Lower leg skin (tissue), 3 donors: ENCODE measurements around the gene SLC44A5.

Experiments
- POLR2A ChIP-seq, 2 donors: fragments of 450-650 bp; IDR thresholded peaks; one replicate each; pipeline ENCODE4 v1.6.1; 2016 to 2017; ENCODE audit warnings: antibody characterized with exemption in 2 of 2, mild to moderate bottlenecking in 1 of 2, moderate library complexity in 1 of 2
- TF ChIP-seq, protein P1 (sequence below), 3 donors: fragments of 450-650 bp; IDR thresholded peaks; one replicate each; pipeline ENCODE4 v1.5.1; 2016; ENCODE audit warnings: antibody characterized with exemption in 3 of 3, mild to moderate bottlenecking in 3 of 3, moderate library complexity in 2 of 3

DNA sequence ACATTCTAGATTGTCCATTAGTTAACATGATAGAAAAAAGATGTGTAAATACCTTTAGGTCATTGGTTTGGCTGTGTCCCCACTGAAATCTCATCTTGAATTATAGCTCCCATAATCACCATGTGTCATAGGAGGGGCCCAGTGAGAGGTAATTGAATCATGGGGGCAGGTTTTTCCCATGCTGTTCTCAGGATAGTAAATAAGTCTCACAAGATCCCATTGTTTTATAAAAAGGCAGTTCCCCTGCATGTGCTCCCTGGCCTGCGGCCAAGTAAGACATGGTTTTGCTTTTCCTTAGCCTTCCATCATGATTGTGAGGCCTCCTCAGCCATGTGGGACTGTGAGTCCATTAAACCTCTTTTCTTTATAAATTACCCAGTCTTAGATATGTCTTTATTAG, 32.5 kb upstream of the SLC44A5 start:
- no peak for TF ChIP-seq POLR2A (IDR thresholded peaks at IDR 0.05)
- TF ChIP-seq, protein P1, sequence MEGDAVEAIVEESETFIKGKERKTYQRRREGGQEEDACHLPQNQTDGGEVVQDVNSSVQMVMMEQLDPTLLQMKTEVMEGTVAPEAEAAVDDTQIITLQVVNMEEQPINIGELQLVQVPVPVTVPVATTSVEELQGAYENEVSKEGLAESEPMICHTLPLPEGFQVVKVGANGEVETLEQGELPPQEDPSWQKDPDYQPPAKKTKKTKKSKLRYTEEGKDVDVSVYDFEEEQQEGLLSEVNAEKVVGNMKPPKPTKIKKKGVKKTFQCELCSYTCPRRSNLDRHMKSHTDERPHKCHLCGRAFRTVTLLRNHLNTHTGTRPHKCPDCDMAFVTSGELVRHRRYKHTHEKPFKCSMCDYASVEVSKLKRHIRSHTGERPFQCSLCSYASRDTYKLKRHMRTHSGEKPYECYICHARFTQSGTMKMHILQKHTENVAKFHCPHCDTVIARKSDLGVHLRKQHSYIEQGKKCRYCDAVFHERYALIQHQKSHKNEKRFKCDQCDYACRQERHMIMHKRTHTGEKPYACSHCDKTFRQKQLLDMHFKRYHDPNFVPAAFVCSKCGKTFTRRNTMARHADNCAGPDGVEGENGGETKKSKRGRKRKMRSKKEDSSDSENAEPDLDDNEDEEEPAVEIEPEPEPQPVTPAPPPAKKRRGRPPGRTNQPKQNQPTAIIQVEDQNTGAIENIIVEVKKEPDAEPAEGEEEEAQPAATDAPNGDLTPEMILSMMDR (IDR thresholded peaks at IDR 0.05), result no peak
